HEK293 (cell line): Measurements from ENCODE around the gene SBNO2.

Source experiments
- EGR2 ChIP-seq: fragments of 450-650 bp; formaldehyde crosslinking; IDR thresholded peaks from 2 replicates; pipeline ENCODE4 v1.5.1; 2016; ENCODE audit warnings: low read depth, missing biosample characterization, missing genetic modification characterization
- SETDB1 ChIP-seq: IDR thresholded peaks from one replicate; pipeline ENCODE4 v1.6.1; 2017; ENCODE audit warnings: mild to moderate bottlenecking, low read length, moderate library complexity, mixed read lengths; ENCODE audit not compliant: insufficient read length
- TCF7L2 ChIP-seq: IDR thresholded peaks from 2 replicates; pipeline ENCODE4 v1.6.1; 2011; ENCODE audit warnings: low read depth, mild to moderate bottlenecking, inconsistent platforms, low read length, moderate library complexity, borderline replicate concordance
- ZBTB21 ChIP-seq: fragments of 450-650 bp; formaldehyde crosslinking; IDR thresholded peaks from 2 replicates; pipeline ENCODE4 v1.5.1; 2017; ENCODE audit warnings: missing biosample characterization, missing genetic modification characterization
- ZNF155 ChIP-seq: fragments of 450-650 bp; formaldehyde crosslinking; IDR thresholded peaks from 2 replicates; pipeline ENCODE4 v1.5.1; 2016; ENCODE audit warnings: missing biosample characterization, missing genetic modification characterization
- ZNF16 ChIP-seq: fragments of 450-650 bp; formaldehyde crosslinking; IDR thresholded peaks from 2 replicates; pipeline ENCODE4 v1.5.1; 2016; ENCODE audit warnings: low read depth, missing biosample characterization, missing genetic modification characterization
- ZNF19 ChIP-seq: fragments of 450-650 bp; formaldehyde crosslinking; IDR thresholded peaks from 2 replicates; pipeline ENCODE4; 2016; ENCODE audit warnings: missing biosample characterization, missing genetic modification characterization, low read depth
- ZNF214 ChIP-seq: fragments of 450-650 bp; formaldehyde crosslinking; IDR thresholded peaks from 2 replicates; pipeline ENCODE4 v1.5.1; 2017; ENCODE audit warnings: missing biosample characterization, mild to moderate bottlenecking, missing genetic modification characterization, borderline replicate concordance
- ZNF416 ChIP-seq: fragments of 450-650 bp; formaldehyde crosslinking; IDR thresholded peaks from 2 replicates; pipeline ENCODE4 v1.5.1; 2016; ENCODE audit warnings: missing biosample characterization, missing genetic modification characterization
- ZNF571 ChIP-seq: fragments of 450-650 bp; formaldehyde crosslinking; IDR thresholded peaks from 2 replicates; pipeline ENCODE4 v1.5.0; 2017; ENCODE audit warnings: missing biosample characterization, missing genetic modification characterization
- ZNF585B ChIP-seq: fragments of 450-650 bp; formaldehyde crosslinking; IDR thresholded peaks from 2 replicates; pipeline ENCODE4 v1.5.1; 2016; ENCODE audit warnings: missing biosample characterization, missing genetic modification characterization
- ZNF600 ChIP-seq: fragments of 450-650 bp; formaldehyde crosslinking; IDR thresholded peaks from 2 replicates; pipeline ENCODE4 v1.5.1; 2016; ENCODE audit warnings: missing biosample characterization, missing genetic modification characterization
- ZNF670 ChIP-seq: fragments of 450-650 bp; formaldehyde crosslinking; IDR thresholded peaks from 2 replicates; pipeline ENCODE4 v1.5.1; 2016; ENCODE audit warnings: missing biosample characterization, missing genetic modification characterization, low read depth
- ZSCAN16 ChIP-seq: fragments of 450-650 bp; formaldehyde crosslinking; IDR thresholded peaks from 2 replicates; pipeline ENCODE4 v1.5.1; 2016; ENCODE audit warnings: missing biosample characterization, missing genetic modification characterization
- TF ChIP-seq, protein P1 (sequence below): fragments of 450-650 bp; formaldehyde crosslinking; conservative IDR thresholded peaks from 2 replicates; pipeline ENCODE4 v1.5.1; 2016; ENCODE audit warnings: low read depth, missing biosample characterization, missing genetic modification characterization
- TF ChIP-seq, protein P2 (sequence below): fragments of 450-650 bp; formaldehyde crosslinking; IDR thresholded peaks from 2 replicates; pipeline ENCODE4 v1.5.1; 2016; ENCODE audit warnings: missing biosample characterization, missing genetic modification characterization, borderline replicate concordance
- TF ChIP-seq, protein P3 (sequence below): fragments of 450-650 bp; formaldehyde crosslinking; IDR thresholded peaks from 2 replicates; pipeline ENCODE4 v1.5.1; 2016; ENCODE audit warnings: missing biosample characterization, missing genetic modification characterization
- TF ChIP-seq, protein P4 (sequence below): fragments of 450-650 bp; formaldehyde crosslinking; IDR thresholded peaks from 2 replicates; pipeline ENCODE4 v1.5.1; 2016; ENCODE audit warnings: missing biosample characterization, missing genetic modification characterization
- TF ChIP-seq, protein P5 (sequence below): fragments of 450-650 bp; formaldehyde crosslinking; IDR thresholded peaks from 2 replicates; pipeline ENCODE4 v1.5.1; 2017; ENCODE audit warnings: missing biosample characterization, missing genetic modification characterization

Gene SBNO2

DNA sequence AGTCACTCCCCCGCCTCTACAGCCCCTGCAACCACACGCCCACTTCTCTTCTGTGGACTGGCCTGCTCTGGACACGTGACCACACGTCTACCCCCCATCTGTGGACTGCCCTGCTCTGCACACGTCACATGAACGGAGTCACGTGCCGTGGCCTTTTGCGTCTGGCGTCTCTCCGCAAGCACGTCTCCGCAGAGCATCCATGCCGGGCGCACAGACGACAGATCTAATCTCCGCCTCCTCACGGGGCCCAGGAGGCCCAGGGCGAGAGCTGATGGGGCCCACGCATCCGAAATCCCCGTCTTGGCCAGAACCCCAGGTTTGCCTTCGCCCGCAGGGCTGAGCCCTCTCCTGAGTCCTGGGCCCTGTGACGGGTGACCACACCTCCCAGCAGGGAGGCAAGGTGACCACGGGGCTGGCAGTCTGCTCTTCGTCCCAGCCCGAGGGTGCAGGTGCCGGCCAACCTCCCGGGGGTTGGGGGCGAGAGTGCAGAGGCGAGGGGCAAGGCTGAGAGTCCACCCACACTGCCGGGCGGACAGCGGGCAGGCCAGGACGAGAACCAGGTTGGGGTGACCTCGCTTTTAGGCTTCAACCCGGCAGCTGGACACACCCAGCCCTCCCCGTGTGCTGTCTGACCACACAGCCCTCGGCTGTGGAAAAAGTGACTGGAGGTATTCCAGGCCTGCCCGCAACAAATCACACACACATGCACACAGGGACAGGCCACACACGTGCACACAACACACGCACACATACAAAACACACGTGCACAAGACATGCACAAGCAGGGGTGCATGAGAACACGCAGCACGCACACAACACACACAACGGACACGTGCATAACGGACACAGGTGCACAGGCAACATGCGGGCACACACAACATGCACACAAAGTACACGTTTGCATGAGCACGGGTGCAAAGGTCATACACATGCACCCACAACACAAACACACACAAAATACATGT lies 3.9 kb downstream of the SBNO2 start (continued):
- TF ChIP-seq, protein P1, sequence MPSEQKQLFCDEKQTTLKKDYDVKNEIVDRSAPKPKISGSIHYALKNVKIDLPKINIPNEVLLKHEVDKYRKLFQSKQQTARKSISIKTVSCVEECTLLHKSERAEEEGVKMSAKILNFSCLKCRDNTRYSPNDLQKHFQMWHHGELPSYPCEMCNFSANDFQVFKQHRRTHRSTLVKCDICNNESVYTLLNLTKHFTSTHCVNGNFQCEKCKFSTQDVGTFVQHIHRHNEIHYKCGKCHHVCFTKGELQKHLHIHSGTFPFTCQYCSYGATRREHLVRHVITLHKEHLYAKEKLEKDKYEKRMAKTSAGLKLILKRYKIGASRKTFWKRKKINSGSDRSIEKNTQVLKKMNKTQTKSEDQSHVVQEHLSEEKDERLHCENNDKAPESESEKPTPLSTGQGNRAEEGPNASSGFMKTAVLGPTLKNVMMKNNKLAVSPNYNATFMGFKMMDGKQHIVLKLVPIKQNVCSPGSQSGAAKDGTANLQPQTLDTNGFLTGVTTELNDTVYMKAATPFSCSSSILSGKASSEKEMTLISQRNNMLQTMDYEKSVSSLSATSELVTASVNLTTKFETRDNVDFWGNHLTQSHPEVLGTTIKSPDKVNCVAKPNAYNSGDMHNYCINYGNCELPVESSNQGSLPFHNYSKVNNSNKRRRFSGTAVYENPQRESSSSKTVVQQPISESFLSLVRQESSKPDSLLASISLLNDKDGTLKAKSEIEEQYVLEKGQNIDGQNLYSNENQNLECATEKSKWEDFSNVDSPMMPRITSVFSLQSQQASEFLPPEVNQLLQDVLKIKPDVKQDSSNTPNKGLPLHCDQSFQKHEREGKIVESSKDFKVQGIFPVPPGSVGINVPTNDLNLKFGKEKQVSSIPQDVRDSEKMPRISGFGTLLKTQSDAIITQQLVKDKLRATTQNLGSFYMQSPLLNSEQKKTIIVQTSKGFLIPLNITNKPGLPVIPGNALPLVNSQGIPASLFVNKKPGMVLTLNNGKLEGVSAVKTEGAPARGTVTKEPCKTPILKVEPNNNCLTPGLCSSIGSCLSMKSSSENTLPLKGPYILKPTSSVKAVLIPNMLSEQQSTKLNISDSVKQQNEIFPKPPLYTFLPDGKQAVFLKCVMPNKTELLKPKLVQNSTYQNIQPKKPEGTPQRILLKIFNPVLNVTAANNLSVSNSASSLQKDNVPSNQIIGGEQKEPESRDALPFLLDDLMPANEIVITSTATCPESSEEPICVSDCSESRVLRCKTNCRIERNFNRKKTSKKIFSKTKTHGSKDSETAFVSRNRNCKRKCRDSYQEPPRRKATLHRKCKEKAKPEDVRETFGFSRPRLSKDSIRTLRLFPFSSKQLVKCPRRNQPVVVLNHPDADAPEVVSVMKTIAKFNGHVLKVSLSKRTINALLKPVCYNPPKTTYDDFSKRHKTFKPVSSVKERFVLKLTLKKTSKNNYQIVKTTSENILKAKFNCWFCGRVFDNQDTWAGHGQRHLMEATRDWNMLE (tag by site-specific recombination), result no peak
- TF ChIP-seq ZNF571 (no peak), ZBTB21 (tag by site-specific recombination) (no peak), ZNF214 (tag by site-specific recombination) (no peak), ZNF16 (tag by site-specific recombination) (no peak), ZNF19 (tag by site-specific recombination) (no peak), ZSCAN16 (tag by site-specific recombination) (no peak), ZNF416 (no peak), TCF7L2 (no peak), ZNF600 (tag by site-specific recombination) (peak; percentile 42; the same call in 1 of the 2 replicates), ZNF670 (tag by site-specific recombination) (no peak), ZNF155 (tag by site-specific recombination) (no peak), SETDB1 (no peak), EGR2 (tag by site-specific recombination) (0 out of 2 replicates have a peak, but pooled peaks have one; percentile 3), ZNF585B (tag by site-specific recombination) (no peak)
- TF ChIP-seq, protein P2, sequence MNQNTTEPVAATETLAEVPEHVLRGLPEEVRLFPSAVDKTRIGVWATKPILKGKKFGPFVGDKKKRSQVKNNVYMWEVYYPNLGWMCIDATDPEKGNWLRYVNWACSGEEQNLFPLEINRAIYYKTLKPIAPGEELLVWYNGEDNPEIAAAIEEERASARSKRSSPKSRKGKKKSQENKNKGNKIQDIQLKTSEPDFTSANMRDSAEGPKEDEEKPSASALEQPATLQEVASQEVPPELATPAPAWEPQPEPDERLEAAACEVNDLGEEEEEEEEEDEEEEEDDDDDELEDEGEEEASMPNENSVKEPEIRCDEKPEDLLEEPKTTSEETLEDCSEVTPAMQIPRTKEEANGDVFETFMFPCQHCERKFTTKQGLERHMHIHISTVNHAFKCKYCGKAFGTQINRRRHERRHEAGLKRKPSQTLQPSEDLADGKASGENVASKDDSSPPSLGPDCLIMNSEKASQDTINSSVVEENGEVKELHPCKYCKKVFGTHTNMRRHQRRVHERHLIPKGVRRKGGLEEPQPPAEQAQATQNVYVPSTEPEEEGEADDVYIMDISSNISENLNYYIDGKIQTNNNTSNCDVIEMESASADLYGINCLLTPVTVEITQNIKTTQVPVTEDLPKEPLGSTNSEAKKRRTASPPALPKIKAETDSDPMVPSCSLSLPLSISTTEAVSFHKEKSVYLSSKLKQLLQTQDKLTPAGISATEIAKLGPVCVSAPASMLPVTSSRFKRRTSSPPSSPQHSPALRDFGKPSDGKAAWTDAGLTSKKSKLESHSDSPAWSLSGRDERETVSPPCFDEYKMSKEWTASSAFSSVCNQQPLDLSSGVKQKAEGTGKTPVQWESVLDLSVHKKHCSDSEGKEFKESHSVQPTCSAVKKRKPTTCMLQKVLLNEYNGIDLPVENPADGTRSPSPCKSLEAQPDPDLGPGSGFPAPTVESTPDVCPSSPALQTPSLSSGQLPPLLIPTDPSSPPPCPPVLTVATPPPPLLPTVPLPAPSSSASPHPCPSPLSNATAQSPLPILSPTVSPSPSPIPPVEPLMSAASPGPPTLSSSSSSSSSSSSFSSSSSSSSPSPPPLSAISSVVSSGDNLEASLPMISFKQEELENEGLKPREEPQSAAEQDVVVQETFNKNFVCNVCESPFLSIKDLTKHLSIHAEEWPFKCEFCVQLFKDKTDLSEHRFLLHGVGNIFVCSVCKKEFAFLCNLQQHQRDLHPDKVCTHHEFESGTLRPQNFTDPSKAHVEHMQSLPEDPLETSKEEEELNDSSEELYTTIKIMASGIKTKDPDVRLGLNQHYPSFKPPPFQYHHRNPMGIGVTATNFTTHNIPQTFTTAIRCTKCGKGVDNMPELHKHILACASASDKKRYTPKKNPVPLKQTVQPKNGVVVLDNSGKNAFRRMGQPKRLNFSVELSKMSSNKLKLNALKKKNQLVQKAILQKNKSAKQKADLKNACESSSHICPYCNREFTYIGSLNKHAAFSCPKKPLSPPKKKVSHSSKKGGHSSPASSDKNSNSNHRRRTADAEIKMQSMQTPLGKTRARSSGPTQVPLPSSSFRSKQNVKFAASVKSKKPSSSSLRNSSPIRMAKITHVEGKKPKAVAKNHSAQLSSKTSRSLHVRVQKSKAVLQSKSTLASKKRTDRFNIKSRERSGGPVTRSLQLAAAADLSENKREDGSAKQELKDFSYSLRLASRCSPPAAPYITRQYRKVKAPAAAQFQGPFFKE (tag by site-specific recombination), result peak; percentile 5; the same call in 1 of the 2 replicates
- TF ChIP-seq, protein P3, sequence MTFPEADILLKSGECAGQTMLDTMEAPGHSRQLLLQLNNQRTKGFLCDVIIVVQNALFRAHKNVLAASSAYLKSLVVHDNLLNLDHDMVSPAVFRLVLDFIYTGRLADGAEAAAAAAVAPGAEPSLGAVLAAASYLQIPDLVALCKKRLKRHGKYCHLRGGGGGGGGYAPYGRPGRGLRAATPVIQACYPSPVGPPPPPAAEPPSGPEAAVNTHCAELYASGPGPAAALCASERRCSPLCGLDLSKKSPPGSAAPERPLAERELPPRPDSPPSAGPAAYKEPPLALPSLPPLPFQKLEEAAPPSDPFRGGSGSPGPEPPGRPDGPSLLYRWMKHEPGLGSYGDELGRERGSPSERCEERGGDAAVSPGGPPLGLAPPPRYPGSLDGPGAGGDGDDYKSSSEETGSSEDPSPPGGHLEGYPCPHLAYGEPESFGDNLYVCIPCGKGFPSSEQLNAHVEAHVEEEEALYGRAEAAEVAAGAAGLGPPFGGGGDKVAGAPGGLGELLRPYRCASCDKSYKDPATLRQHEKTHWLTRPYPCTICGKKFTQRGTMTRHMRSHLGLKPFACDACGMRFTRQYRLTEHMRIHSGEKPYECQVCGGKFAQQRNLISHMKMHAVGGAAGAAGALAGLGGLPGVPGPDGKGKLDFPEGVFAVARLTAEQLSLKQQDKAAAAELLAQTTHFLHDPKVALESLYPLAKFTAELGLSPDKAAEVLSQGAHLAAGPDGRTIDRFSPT, result peak; percentile 9; the same call in 1 of the 2 replicates
- TF ChIP-seq, protein P4, sequence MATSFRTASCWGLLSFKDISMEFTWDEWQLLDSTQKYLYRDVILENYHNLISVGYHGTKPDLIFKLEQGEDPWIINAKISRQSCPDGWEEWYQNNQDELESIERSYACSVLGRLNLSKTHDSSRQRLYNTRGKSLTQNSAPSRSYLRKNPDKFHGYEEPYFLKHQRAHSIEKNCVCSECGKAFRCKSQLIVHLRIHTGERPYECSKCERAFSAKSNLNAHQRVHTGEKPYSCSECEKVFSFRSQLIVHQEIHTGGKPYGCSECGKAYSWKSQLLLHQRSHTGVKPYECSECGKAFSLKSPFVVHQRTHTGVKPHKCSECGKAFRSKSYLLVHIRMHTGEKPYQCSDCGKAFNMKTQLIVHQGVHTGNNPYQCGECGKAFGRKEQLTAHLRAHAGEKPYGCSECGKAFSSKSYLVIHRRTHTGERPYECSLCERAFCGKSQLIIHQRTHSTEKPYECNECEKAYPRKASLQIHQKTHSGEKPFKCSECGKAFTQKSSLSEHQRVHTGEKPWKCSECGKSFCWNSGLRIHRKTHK (tag by site-specific recombination), result no peak
- TF ChIP-seq, protein P5, sequence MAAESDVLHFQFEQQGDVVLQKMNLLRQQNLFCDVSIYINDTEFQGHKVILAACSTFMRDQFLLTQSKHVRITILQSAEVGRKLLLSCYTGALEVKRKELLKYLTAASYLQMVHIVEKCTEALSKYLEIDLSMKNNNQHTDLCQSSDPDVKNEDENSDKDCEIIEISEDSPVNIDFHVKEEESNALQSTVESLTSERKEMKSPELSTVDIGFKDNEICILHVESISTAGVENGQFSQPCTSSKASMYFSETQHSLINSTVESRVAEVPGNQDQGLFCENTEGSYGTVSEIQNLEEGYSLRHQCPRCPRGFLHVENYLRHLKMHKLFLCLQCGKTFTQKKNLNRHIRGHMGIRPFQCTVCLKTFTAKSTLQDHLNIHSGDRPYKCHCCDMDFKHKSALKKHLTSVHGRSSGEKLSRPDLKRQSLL (tag by site-specific recombination), result no peak
